Activated T-cell treated with anti-CD3 and anti-CD28 coated beads, Interleukin-2, amount 50 U/mL, for 4 hours (primary cell): ENCODE data around the gene TEX14. TPM values are rescaled to one million over a fixed set of nuclear protein-coding genes. Genes with fewer than 3 reads are reported as not detected.
A peak's percentile ranks its signal among the peaks of the same experiment; 100 is the strongest.

Source experiments
- ATAC-seq, 2 donors: fragments of 200-7000 bp; cut with Tn5 transposase; one replicate each; pipeline ENCODE4 v1.10.0; 2021
- DNase-seq: peaks from one replicate; pipeline ENCODE4 v3.0.0-alpha.2; 2020
- H3K27me3 Mint-ChIP-seq: one replicate; pipeline ENCODE4 v1.8.0; 2021; ENCODE audit warnings: low read depth, mixed read lengths
- H3K36me3 Mint-ChIP-seq: one replicate; pipeline ENCODE4 v1.8.0; 2022; ENCODE audit warnings: mixed read lengths; ENCODE audit not compliant: insufficient read depth
- H3K4me1 Mint-ChIP-seq: one replicate; pipeline ENCODE4 v1.8.0; 2021; ENCODE audit warnings: low read depth, mixed read lengths
- H3K4me3 Mint-ChIP-seq: one replicate; pipeline ENCODE4 v1.8.0; 2021; ENCODE audit warnings: mild to moderate bottlenecking, moderate library complexity, mixed read lengths
- H3K9me3 Mint-ChIP-seq: one replicate; pipeline ENCODE4 v1.8.0; 2021; ENCODE audit warnings: mixed read lengths
- total RNA-seq, 3 donors: library from RNA; stranded (reverse); gene quantifications; one replicate each; pipeline ENCODE4 v1.2.1, GENCODE V29; 2021

Gene TEX14
- total RNA-seq, 3 donors from 2014 or later, result 0.20 to 0.43 (median 0.29) TPM

- DNase-seq, result no peak
- ATAC-seq, result no peak
- Mint-ChIP-seq H3K4me1 (peaks cover 43% of the 10 kb centered on the region), H3K4me3 (peak overlapping the region; percentile 78), H3K9me3 (no peaks in the 10 kb centered on the region), H3K36me3 (peaks cover 14% of the 10 kb centered on the region), H3K27me3 (no peaks in the 10 kb centered on the region)
These were observed 176.6 kb downstream of the TEX14 start for GRCh38 chr17:58515286-58515685.

GRCh38 chr17:58514770-58515157 lies 177.1 kb downstream of the TEX14 start:
- Mint-ChIP-seq H3K4me3 (peak overlapping the region; percentile 78), H3K27me3 (no peaks in the 10 kb centered on the region), H3K4me1 (peaks cover 43% of the 10 kb centered on the region), H3K36me3 (peaks cover 19% of the 10 kb centered on the region), H3K9me3 (no peaks in the 10 kb centered on the region)
- no peak for ATAC-seq
- DNase-seq, result no peak

- ATAC-seq, result peak; percentile 24 to 31
These were observed 177.7 kb downstream of the TEX14 start, which contains the start of gene MTMR4 for GRCh38 chr17:58513965-58514769. Gene MTMR4, minus strand, starts transcription at chr17:58514638. Its CDS starts 231 bp downstream, at chr17:58514407.

DNA sequence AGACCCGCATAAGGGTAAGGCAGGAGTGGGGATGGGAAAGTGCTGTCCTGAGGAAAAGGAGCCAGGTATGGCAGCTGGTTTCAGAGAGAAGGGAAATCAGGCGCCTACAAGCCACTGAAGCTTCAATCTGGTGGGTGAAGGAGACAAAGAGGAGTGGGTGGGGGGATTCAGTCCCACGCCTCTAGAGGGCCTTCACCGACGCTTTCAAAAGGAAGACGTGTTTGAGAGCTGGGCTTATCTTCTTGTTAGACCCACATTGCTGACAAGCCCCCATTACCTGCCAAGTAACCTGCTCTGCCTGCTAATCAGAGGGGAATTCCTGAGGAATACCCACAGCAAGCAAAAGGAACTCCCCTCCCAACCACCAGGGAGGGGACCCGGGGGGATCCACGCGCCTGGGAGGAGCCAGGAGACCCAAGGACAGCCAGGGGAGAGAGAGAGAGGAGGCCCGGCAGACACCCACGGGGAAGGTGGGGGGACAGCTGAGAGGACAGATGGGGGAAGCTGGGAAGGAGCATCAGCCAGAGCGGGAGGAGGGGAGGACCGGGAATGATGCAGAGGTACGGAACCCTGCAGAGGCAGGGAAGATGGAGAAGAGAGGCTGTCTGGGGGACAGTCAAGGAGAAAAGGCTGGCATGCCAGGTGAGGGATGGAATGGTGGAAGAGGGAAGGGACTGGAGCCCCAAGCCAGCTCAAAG lies 178.4 kb downstream of the TEX14 start:
- DNase-seq, result peak; percentile 7
- Mint-ChIP-seq H3K4me1 (peaks cover 39% of the 10 kb centered on the region), H3K27me3 (no peaks in the 10 kb centered on the region), H3K9me3 (no peaks in the 10 kb centered on the region), H3K36me3 (peaks cover 26% of the 10 kb centered on the region), H3K4me3 (peak overlapping the region; percentile 87)
- ATAC-seq, result no peak

More at GRCh38 chr17:58513965-58514769, 177.7 kb downstream of the TEX14 start, which contains the start of gene MTMR4:
- H3K27me3 Mint-ChIP-seq, result no peaks in the 10 kb centered on the region
- H3K4me1 Mint-ChIP-seq, result peaks cover 43% of the 10 kb centered on the region
- peaks cover 22% of the 10 kb centered on the region for H3K36me3 Mint-ChIP-seq
- peak; percentile 64 for DNase-seq
- peak within 1 kb of the TSS; percentile 87 for H3K4me3 Mint-ChIP-seq
- no peaks in the 10 kb centered on the region for H3K9me3 Mint-ChIP-seq

- Mint-ChIP-seq H3K9me3 (no peaks in the 10 kb centered on the region), H3K36me3 (peaks cover 48% of the 10 kb centered on the region), H3K4me3 (no peak overlapping the region), H3K4me1 (peaks cover 17% of the 10 kb centered on the region), H3K27me3 (no peaks in the 10 kb centered on the region)
- ATAC-seq (no peak), DNase-seq (no peak)
These were observed 181.8 kb downstream of the TEX14 start for GRCh38 chr17:58510075-58510474.

- Mint-ChIP-seq H3K27me3 (no peaks in the 10 kb centered on the region), H3K9me3 (no peaks in the 10 kb centered on the region), H3K4me1 (peaks cover 12% of the 10 kb centered on the region), H3K36me3 (peaks cover 60% of the 10 kb centered on the region), H3K4me3 (peak overlapping the region; percentile 19)
- ATAC-seq, result no peak
- no peak for DNase-seq
These were observed 183.3 kb downstream of the TEX14 start for GRCh38 chr17:58508341-58509067.

DNA sequence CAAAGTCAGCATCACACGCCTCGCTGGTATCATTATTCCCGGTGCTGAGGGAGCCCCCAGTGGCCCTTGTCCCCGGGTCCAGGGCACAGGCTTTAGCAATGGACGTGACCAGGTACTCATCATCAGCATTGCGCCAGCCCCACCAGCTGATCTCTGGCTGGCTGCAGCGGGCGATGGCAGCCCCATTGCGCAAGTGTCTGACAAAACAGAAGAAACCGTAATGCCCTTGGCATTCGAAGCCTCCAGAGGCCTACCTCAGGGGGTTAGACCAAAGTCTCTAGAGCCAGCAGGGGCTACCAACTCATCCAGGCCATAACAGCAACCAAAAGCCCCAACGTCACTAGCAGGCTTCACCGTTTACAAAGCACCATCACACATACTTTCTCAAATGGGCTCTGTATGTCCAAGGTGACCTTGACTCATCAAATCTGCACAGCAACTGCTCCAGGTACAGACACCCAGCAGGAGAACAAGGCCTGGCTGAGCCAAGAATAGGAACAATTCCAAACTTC lies 184.7 kb downstream of the TEX14 start:
- Mint-ChIP-seq H3K9me3 (no peaks in the 10 kb centered on the region), H3K4me3 (no peak overlapping the region), H3K4me1 (peaks cover 3% of the 10 kb centered on the region), H3K27me3 (no peaks in the 10 kb centered on the region), H3K36me3 (peaks cover 67% of the 10 kb centered on the region)
- ATAC-seq (no peak), DNase-seq (no peak)

Other genes with a start within 250 kb of the TEX14 start
- 1 to 10 TPM; 4.4 to 5.1 (median 5.0) TPM for gene HSF5, start 203.6 kb downstream of the TEX14 start, total RNA-seq
- gene MTMR4, start 177.4 kb downstream of the TEX14 start, total RNA-seq, result 10 to 100 TPM; 79.4 to 92.8 (median 81.8) TPM
- 10 to 100 TPM; 57.4 to 68.5 (median 59.9) TPM for gene RAD51C, start 557 bp upstream of the TEX14 start, total RNA-seq
- under 1 TPM; 0.03 TPM for gene PPM1E, start 63.8 kb upstream of the TEX14 start, total RNA-seq